Stimulated activated effector memory CD8-positive, alpha-beta T cell treated with anti-CD3 and anti-CD28 coated beads, Interleukin-12 subunit alpha, Interleukin-12 subunit beta, amount 100 ng/mL, for 72 hours (primary cell): ENCODE results near the gene PRTFDC1.

Experiments used
- ATAC-seq: fragments of 150-1000 bp; cut with Tn5 transposase; 2 replicates; pipeline ENCODE4 v1.10.0; 2021
- DNase-seq, 2 donors: peaks; one replicate each; pipeline ENCODE4 v3.0.0; 2021 to 2022; ENCODE audit warnings: low spot score in 2 of 2
- H3K27ac Mint-ChIP-seq: one replicate; pipeline ENCODE4 v1.8.0; 2022; ENCODE audit warnings: mild to moderate bottlenecking, mixed read lengths
- H3K36me3 Mint-ChIP-seq: one replicate; pipeline ENCODE4 v1.8.0; 2022; ENCODE audit warnings: mild to moderate bottlenecking, mixed read lengths
- H3K4me1 Mint-ChIP-seq: one replicate; pipeline ENCODE4 v1.8.0; 2022; ENCODE audit warnings: mixed read lengths
- H3K4me3 Mint-ChIP-seq: one replicate; pipeline ENCODE4 v1.8.0; 2022; ENCODE audit warnings: mild to moderate bottlenecking, mixed read lengths
- H3K9me3 Mint-ChIP-seq: one replicate; pipeline ENCODE4 v1.8.0; 2022; ENCODE audit warnings: mixed read lengths

Gene PRTFDC1

DNA sequence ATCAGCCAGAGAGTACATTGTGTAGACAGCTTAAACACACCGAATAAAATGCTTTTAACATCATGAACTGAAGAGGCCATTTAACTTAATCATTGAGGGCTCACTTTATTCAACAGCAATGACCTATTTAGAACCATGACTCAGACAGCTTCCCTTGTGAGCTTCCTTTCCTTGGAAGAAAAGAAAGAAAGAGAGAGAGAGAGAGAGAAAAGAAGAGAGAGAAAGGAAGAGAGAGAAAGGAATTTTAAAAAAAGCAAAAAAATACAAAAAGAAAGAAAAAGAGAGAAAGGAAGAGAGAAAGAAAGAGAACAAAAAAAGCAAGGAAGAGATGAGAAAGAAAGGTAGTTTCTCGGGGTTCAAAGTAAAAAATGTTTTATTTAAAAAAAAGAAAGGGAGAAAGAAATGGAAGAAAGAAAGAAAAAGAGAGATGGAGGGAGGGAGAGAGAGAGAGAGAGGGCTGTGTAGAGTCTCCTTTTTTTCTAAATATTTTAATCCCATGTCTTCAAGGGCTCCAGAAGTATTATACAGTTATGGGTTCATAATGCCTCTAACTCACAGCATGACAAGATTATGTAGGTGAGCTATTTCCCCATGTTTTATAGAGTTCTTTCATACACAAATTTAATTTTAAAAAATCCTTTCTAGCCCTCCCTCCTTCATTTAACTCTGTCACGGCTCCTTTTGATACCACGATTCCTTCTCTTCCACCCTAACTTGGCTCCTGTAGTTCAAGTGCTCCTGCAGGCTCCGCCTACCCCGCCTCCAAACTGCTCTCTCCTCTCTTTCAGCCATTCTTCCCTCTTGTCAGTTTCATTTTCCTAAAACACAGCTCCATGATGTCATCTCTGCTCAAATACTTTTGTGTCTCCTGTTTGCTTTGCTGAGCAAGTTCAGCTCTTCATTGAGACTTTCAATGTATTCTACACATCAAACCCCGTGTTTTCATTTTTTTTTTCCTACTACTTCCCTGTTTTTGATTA lies 85.5 kb downstream of the PRTFDC1 start:
- ATAC-seq, result no peak
- peaks cover 20% of the 10 kb centered on the region for H3K4me1 Mint-ChIP-seq
- DNase-seq, result no peak
- no peaks in the 10 kb centered on the region for H3K9me3 Mint-ChIP-seq
- H3K4me3 Mint-ChIP-seq, result no peak overlapping the region
- no peaks in the 10 kb centered on the region for H3K36me3 Mint-ChIP-seq
- no peak overlapping the region for H3K27ac Mint-ChIP-seq

DNA sequence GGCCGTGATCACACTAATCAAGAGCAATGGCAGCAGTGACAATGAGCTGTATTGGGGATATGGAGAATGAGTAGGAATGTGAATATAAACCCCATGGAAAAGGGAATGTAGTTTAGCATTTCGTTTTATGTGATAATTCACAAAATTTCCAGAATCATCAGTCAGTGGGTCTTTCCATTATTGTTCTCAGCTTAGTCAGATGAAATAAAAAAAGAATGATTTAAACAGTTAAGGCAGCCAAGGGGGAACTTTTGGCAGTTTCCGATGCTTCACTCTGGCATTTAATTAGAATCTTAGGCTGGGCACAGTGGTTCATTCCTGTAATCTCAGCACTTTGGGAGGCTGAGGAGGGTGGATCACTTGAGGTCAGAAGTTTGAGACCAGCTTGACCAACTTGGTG lies 86.6 kb downstream of the PRTFDC1 start:
- H3K4me3 Mint-ChIP-seq, result no peak overlapping the region
- no peaks in the 10 kb centered on the region for H3K9me3 Mint-ChIP-seq
- H3K4me1 Mint-ChIP-seq, result peaks cover 20% of the 10 kb centered on the region
- no peak for DNase-seq
- H3K36me3 Mint-ChIP-seq, result no peaks in the 10 kb centered on the region
- peak overlapping the region; percentile 8 for H3K27ac Mint-ChIP-seq
- ATAC-seq, result no peak

DNA sequence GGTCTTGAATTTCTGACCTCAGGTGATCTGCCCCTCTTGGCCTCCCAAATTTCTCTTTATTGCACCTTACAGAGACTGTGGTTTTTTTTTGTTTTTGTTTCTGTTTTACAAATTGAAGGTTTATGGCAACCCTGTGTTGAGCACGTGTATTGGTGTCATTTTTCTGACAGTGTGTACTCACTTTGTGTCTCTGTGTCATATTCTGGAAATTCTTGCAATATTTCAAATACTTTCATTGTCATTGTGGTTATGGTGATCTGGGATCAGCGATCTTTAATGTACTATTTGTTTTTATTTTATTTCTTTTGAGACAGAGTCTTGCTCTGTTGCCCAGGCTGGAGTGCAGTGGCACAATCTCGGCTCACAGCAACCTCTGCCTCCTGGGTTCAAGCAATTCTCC lies 89.8 kb downstream of the PRTFDC1 start:
- H3K9me3 Mint-ChIP-seq, result no peaks in the 10 kb centered on the region
- no peak for DNase-seq
- H3K4me1 Mint-ChIP-seq, result peaks cover 20% of the 10 kb centered on the region
- ATAC-seq, result no peak
- no peak overlapping the region for H3K4me3 Mint-ChIP-seq
- H3K36me3 Mint-ChIP-seq, result no peaks in the 10 kb centered on the region
- no peak overlapping the region for H3K27ac Mint-ChIP-seq

DNA sequence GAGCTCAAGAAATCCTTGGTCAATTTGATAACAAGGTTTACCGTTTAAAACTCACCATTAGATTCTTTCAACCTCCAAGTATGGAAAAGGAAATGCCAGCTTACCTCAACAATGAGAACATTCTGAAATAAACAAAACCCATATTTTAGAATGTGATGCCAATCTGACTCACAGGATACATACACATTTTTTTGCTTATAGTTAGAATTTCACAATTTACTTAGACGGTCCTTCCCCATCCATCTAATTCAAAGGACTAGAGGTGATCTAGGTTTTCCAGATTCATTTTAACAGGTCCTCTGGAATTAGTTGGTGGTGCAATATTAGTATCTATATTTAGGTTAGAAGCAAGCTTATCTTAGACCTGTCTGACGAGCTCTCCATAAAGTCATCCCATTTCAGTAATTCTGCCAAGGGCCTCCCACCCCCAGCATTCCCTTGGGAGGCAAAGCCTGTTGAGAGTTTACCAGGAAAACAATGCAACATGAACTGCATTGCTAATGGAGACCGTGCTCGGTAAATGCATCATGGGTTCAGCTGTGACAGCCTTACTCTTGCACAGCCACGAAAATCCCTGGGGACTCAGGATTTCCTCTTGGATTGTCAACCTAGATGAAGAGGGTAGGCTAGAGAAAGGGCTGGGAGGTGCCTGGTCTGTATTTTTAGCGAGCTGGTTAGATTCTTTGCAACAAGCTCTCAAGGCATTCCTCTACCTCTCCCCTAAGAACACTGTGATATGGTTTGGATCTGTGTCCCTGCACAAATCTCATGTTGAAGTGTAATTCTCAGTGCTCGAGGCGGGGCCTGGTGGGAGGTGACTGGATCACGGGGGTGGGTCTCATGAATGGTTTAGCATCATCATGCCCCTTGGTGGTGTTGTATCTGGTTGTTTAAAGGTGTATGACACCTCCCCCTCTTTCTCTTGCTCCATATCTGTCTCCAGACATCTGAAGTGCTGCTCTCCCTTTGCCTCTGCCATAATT lies 93.8 kb downstream of the PRTFDC1 start:
- H3K36me3 Mint-ChIP-seq, result no peaks in the 10 kb centered on the region
- H3K9me3 Mint-ChIP-seq, result no peaks in the 10 kb centered on the region
- DNase-seq (no peak), ATAC-seq (no peak)
- no peak overlapping the region for H3K27ac Mint-ChIP-seq
- no peaks in the 10 kb centered on the region for H3K4me1 Mint-ChIP-seq
- no peak overlapping the region for H3K4me3 Mint-ChIP-seq

DNA sequence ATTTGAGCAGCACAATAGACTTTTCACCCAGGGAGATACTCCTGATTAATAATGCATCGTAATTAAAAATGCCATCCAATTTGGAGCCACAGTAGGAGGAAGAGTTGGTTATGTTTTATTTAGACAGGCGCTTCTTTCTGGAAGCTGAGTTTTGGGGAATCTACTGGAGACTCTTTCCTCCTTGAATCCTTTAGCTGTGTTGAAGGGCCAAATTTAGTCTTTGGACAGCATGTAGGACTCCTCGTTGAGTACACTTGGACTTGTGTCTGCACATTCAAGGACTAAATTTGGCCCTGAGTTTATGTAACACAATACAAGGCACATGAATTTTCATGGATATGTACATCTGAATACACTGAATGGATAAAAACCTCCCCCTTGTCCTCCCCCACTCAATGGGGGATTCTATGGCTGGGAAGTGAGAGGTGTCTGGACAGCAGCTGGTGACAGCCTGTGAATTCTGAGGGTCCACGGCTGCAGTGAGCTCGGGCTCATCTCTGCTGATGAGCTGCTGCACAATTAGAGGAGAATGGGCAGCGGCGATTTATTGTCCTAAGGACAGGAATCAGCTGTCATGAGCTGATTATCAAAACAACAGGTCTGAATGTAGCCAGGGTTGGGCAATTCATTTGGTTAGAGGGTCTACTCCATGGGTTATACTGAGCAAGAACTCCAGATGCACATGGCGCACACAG lies 95.2 kb downstream of the PRTFDC1 start:
- Mint-ChIP-seq H3K27ac (no peak overlapping the region), H3K4me3 (no peak overlapping the region), H3K4me1 (no peaks in the 10 kb centered on the region), H3K36me3 (no peaks in the 10 kb centered on the region), H3K9me3 (no peaks in the 10 kb centered on the region)
- ATAC-seq (no peak), DNase-seq (no peak)

DNA sequence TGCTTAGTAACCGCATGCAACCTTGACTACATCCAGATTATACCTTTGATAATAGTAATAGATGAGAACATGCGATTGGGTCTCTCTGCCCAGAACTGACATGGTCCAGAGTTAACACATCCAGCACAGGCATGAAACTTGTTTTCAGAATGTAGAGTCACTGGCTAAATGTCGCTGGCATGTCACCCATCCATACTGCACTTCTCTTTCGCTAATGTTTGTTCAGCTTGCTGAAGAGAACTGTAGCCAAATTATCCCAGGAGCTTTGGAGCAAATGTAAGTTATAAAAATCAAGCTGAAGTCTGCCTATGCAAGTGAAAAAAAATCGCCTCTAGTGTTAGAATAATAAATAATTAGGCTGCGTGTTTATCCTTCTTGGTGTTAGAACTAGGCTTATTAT lies 98.2 kb downstream of the PRTFDC1 start:
- Mint-ChIP-seq H3K9me3 (no peaks in the 10 kb centered on the region), H3K4me3 (no peak overlapping the region), H3K27ac (no peak overlapping the region), H3K36me3 (no peaks in the 10 kb centered on the region), H3K4me1 (no peaks in the 10 kb centered on the region)
- DNase-seq (no peak), ATAC-seq (no peak)

DNA sequence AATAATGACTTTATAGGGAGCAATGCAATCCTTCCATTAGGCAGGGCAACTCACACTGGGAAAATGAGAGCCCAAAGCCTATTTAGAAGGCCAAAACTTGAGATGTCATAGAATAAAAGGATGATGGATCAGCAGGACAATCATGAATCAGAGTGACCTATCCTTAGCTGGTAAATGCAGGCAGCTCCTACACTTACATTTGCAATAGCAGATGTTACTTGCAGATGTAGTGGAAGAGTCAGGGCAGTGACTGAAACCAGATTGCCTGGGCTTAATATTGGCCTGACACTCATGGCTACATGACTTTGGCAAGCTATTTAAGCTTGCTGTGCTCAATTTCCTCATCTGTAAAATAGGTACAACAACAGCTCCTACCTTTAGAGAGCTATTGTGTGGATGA lies 98.7 kb downstream of the PRTFDC1 start:
- Mint-ChIP-seq H3K36me3 (no peaks in the 10 kb centered on the region), H3K4me3 (no peak overlapping the region), H3K9me3 (no peaks in the 10 kb centered on the region), H3K27ac (no peak overlapping the region), H3K4me1 (no peaks in the 10 kb centered on the region)
- DNase-seq, result no peak
- no peak for ATAC-seq

DNA sequence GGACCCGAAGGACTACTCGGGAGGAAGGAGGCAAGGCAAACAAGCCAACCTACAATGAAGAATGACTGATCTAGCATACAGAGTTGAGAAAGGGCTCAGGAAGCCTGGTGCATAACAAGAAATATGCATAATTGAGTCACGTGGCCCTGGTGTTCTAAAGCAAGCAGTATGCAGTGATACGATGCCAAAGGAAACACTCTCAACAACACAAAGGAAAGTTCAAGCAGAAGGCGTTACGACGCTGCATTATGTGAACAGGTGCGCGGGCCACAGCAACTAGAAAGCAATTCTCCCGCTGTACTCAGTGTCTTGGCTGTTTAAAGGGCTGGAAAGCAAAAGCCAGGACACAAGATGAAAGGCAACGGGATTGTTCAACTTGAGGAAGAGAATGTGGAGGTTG lies 100.8 kb downstream of the PRTFDC1 start:
- H3K9me3 Mint-ChIP-seq, result no peaks in the 10 kb centered on the region
- H3K4me3 Mint-ChIP-seq, result no peak overlapping the region
- DNase-seq (no peak), ATAC-seq (no peak)
- H3K27ac Mint-ChIP-seq, result no peak overlapping the region
- no peaks in the 10 kb centered on the region for H3K4me1 Mint-ChIP-seq
- H3K36me3 Mint-ChIP-seq, result no peaks in the 10 kb centered on the region

DNA sequence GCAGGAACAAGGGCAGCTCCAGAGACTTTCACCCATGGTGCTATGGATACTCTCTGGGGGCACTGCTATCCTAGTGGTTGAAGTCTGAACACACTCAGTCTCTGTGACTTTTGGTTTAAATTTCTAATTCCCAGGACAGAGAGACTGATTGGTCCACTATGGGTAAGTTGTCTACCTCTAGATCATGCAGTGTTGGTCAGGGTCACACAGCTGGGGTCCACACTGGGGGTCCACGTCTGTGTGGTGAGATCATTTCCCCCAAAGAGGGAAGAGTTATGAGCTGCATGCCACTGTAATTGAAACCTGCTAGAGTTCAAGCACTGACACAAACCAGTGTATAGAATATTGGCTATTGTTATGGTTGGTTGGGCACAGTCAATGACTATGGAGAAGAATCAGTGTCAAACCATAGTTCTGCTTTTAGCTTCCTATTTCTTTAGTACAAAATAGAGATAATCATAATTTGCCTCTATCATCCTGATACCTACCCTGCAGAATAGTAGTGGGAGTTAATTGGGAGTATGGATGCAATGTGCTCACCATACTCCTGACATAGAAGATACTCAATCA lies 101.6 kb downstream of the PRTFDC1 start:
- Mint-ChIP-seq H3K4me3 (no peak overlapping the region), H3K4me1 (no peaks in the 10 kb centered on the region), H3K9me3 (no peaks in the 10 kb centered on the region), H3K36me3 (no peaks in the 10 kb centered on the region), H3K27ac (no peak overlapping the region)
- DNase-seq, result no peak
- ATAC-seq, result no peak

DNA sequence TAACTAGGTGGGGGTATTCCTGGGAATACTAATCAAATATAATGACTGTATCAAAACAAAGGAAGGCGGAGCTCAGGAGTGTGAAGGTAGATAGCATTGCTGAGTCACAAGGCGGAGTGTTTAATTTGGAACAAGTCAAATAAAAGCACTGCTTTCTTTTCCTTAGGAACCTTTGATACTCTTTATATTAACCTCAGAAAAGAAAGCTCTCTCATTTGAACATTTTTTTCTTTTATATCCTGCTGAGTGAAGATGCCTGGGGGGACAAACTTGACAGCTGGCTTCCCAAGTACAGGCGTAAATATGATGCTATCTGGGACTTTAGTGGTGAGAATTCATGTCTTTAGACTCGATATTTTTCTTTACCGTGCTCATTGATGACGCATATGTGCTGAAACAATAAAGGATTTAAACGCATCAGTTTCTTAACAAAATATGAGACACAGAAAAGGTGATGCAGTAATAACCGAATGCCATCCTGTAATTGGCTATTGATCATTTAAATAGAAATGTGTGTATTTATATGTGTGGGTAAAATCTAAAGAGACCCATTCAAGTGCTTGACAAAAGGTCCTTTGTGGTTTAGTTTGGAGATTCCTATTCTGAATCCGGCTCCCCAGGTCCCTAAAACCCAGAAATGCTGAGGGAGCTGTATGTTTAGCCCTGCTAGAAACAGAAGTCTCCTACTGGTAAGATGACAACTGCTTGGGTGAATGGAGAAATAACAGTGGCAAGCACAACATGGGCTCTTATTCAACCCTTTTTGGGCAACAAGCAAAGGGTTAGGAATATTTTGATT lies 102.7 kb downstream of the PRTFDC1 start:
- Mint-ChIP-seq H3K4me3 (no peak overlapping the region), H3K27ac (no peak overlapping the region), H3K9me3 (no peaks in the 10 kb centered on the region), H3K36me3 (no peaks in the 10 kb centered on the region), H3K4me1 (no peaks in the 10 kb centered on the region)
- ATAC-seq (no peak), DNase-seq (no peak)

DNA sequence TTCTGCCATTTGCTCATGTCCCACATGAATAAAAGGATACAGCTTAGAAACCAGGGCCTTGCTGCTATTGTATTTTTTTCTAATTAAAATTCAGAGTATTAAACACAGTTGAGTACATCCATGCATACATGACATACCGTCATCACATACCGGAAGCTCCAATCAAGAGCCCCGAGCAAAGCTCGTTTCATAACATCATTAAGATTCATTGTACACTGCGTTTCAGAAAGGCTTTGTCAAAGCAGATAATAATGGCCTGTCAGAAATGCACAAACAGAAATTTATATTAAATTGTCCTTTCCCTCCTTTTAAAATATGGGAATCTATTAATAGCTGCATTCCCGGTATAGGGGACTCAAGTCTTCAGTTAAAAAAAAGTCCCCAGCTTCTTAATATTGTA lies 103.4 kb downstream of the PRTFDC1 start:
- Mint-ChIP-seq H3K9me3 (no peaks in the 10 kb centered on the region), H3K27ac (no peak overlapping the region), H3K4me1 (no peaks in the 10 kb centered on the region), H3K4me3 (no peak overlapping the region), H3K36me3 (no peaks in the 10 kb centered on the region)
- DNase-seq (no peak), ATAC-seq (no peak)

DNA sequence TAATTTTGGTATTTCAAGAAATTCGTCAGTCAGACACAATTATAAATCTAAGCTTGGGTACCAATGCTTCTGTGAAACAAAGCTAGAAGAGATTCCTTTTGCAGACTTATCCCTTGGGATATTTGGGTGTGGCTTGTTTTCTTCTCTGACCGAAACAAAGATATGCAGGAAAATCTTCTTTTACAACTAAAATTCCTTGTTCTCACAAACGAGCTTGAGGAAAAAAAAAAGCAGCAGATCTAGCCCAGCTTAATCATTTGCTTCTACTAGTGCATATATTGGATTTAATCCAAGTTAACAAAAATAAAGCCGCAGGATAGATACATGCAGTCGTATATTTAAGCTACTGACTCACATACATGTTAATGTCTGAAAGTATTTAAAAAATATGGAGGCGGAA lies 104.2 kb downstream of the PRTFDC1 start:
- no peak for ATAC-seq
- no peak overlapping the region for H3K27ac Mint-ChIP-seq
- H3K9me3 Mint-ChIP-seq, result no peaks in the 10 kb centered on the region
- DNase-seq, result no peak
- no peaks in the 10 kb centered on the region for H3K4me1 Mint-ChIP-seq
- H3K4me3 Mint-ChIP-seq, result no peak overlapping the region
- H3K36me3 Mint-ChIP-seq, result no peaks in the 10 kb centered on the region

DNA sequence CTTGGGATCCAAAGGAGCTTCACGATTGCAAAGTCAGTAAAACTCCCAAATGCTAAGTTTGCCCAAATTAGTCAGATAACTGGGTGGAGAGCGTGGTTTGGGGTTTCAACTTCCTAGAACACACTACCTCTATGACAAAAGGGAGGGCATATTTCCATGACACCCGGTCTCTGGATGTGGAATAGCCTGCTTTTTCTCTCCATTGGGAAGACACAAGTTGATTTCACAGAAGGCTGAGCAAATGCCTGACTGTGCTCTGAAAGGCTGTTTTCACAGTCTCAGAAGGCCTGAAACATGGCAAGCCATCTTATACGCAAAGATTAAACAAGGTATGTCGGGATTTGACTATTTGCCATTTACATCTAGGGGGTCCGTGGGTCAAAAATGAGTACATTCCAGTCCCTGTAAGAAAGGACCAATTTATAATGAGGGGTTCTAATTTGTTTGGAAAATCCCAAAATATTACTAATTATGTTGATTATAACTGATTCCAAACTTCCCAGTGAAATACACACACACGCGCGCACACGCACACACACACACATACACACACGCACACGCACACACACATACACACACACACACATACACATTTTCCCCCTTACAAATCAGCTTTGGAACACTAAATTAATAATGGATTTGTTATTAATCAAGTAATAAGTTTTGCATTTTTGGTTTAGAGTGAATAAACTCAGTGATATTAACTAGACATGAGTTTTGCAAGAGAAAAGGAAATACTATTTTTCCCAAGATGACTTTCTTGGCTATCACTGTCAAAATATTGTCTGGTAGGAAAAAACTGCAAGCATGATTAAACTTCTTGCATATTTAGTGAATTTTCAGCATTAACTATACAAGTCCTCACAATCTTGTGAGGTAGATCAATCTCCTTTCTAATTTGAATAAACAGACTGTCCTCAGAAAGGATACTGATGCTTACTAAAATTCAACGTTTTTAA lies 105.0 kb downstream of the PRTFDC1 start:
- Mint-ChIP-seq H3K27ac (no peak overlapping the region), H3K9me3 (no peaks in the 10 kb centered on the region), H3K4me3 (no peak overlapping the region), H3K36me3 (no peaks in the 10 kb centered on the region), H3K4me1 (no peaks in the 10 kb centered on the region)
- DNase-seq (no peak), ATAC-seq (no peak)
